WI38 (cell line): ENCODE data around the gene PADI2.

ENCODE experiments used
- H3K4me3 ChIP-seq: 2 replicates; pipeline ENCODE4 v1.5.1; 2011; ENCODE audit warnings: low read depth, mild to moderate bottlenecking, control low read depth, low read length
- CTCF ChIP-seq: IDR thresholded peaks from 2 replicates; pipeline ENCODE4 v1.5.1; 2012; ENCODE audit warnings: low read depth, mild to moderate bottlenecking, control low read depth, low read length

The PADI2 gene

GRCh38 chr1:17017435-17017834, 101.8 kb downstream of the PADI2 start:
- H3K4me3 ChIP-seq, result no peak overlapping the region
- no peak for TF ChIP-seq CTCF
